Raji (cell line): ENCODE results near the gene PRSS56.

Source experiments
- POLR2A ChIP-seq: IDR thresholded peaks from 2 replicates; pipeline ENCODE4 v1.6.1; 2011; ENCODE audit warnings: low read depth, low read length, control low read depth; ENCODE audit not compliant: insufficient read depth

The PRSS56 gene

DNA sequence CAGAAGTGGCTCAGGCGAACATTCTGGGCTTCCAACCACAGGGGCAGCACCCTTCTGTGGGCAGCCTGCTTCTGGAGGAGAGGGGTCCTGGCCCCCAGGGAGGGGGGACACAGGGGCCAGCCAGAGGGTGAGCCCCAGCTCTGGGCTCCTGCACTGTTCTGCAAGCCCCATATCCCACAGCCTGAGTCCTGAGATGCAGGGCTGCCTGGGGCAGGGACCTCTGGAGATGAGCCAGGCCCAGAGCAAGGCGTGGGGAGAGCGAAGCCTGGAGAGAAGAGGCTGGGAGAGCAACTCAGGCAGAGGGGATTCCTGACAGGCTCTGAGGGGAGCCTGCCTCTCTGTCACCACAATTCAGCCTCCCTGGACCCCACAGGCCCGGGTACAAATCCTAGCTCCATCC lies 13.5 kb upstream of the PRSS56 start:
- no peak for TF ChIP-seq POLR2A

GRCh38 chr2:232508251-232508650 lies 11.9 kb upstream of the PRSS56 start:
- TF ChIP-seq POLR2A: no peak

- TF ChIP-seq POLR2A: no peak
Measured at GRCh38 chr2:232511336-232511890, 8.8 kb upstream of the PRSS56 start.

DNA sequence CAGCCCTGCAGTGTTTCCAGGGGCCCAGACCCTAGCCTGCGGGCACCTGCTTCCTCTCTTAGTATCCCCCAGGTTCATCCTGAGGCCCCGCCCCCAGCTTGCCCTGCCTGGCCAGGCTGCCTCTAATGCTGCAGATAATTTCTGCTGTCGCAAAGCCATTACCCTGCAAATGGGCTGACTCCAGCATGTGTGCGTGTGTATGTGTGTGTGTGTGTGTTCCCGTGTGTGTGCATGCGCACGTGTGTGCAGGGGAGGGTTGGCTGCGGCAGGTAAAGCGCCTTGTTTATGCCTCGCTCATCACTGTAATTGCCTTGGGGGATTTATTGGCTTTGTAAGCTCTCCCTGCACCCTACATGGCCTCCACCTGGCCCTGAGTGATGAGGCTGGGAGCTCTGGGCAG lies 7.6 kb upstream of the PRSS56 start:
- no peak for TF ChIP-seq POLR2A

- no peak for TF ChIP-seq POLR2A
Measured at GRCh38 chr2:232513353-232513752, 6.8 kb upstream of the PRSS56 start.

GRCh38 chr2:232515639-232516038 lies 4.5 kb upstream of the PRSS56 start:
- no peak for TF ChIP-seq POLR2A

GRCh38 chr2:232516551-232516950 lies 3.6 kb upstream of the PRSS56 start:
- TF ChIP-seq POLR2A: no peak

- TF ChIP-seq POLR2A: no peak
Measured at GRCh38 chr2:232518844-232519243, 1.3 kb upstream of the PRSS56 start.

GRCh38 chr2:232520489-232520888 lies 301 bp downstream of the PRSS56 start:
- TF ChIP-seq POLR2A: no peak

DNA sequence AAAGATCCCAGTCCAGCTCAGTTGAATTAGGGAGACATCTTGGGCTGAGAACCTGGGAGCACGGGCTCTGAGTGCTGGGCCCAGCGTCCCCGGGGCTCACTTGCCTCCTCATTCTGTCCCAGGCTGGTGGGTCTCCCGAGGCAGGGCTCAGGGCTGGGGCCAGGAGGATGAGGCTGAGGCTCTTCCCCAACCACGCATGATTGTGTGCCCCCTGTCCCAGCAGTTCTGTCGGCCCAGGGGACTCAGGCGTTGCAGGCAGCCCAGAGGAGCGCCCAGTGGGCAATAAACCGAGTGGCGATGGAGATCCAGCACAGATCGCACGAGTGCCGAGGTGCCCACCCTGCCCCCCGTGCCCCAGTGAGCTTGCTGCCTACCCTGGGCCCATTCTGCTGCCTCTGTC lies 910 bp downstream of the PRSS56 start:
- no peak for TF ChIP-seq POLR2A

DNA sequence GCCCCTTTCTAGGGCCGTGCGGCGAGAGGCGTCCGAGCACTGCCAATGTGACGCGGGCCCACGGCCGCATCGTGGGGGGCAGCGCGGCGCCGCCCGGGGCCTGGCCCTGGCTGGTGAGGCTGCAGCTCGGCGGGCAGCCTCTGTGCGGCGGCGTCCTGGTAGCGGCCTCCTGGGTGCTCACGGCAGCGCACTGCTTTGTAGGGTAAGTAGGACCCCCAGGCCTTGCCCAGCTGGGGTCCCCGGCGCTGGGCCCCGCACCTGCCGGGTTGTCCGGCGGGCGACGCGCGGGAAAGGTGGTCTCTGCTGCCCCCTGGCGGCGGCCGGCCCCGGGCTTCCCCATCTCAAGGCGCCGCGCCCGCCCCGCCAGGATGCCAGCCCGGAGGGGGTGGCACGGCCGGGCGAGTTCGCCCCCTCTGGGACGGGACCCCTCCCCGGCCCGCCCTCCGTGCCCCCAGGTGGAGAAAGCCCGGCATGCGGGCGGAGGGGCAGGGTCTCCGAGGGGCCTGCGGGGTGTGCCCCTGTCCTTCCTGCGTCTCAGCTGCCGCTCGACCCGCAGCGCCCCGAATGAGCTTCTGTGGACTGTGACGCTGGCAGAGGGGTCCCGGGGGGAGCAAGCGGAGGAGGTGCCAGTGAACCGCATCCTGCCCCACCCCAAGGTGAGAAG lies 1.9 kb downstream of the PRSS56 start:
- TF ChIP-seq POLR2A: no peak

DNA sequence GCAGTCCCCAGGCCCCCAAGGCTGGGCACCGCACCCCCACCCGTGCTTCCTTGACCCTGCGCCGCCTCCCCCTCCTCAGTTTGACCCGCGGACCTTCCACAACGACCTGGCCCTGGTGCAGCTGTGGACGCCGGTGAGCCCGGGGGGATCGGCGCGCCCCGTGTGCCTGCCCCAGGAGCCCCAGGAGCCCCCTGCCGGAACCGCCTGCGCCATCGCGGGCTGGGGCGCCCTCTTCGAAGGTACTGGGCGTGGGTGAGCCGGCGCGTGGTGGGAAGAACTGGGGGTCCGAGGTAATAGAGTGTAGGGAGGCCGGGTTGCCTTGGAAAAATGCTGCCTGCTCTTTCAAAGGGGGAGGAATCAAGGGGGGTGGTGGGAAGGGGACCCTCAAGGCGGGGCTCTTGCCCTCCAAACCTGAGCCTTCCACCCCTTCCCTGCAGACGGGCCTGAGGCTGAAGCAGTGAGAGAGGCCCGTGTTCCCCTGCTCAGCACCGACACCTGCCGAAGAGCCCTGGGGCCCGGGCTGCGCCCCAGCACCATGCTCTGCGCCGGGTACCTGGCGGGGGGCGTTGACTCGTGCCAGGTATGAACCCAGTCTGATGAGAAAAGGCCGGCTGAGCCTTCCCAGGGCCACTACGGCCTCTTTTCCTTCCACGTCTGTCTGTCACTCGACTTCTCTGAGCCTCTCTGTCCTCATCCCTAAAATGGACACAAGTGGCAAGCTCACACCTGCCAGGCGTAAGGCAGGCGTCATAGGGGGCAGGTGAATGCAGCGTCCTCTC lies 2.6 kb downstream of the PRSS56 start:
- no peak for TF ChIP-seq POLR2A

GRCh38 chr2:232523402-232523681 lies 3.2 kb downstream of the PRSS56 start:
- no peak for TF ChIP-seq POLR2A

DNA sequence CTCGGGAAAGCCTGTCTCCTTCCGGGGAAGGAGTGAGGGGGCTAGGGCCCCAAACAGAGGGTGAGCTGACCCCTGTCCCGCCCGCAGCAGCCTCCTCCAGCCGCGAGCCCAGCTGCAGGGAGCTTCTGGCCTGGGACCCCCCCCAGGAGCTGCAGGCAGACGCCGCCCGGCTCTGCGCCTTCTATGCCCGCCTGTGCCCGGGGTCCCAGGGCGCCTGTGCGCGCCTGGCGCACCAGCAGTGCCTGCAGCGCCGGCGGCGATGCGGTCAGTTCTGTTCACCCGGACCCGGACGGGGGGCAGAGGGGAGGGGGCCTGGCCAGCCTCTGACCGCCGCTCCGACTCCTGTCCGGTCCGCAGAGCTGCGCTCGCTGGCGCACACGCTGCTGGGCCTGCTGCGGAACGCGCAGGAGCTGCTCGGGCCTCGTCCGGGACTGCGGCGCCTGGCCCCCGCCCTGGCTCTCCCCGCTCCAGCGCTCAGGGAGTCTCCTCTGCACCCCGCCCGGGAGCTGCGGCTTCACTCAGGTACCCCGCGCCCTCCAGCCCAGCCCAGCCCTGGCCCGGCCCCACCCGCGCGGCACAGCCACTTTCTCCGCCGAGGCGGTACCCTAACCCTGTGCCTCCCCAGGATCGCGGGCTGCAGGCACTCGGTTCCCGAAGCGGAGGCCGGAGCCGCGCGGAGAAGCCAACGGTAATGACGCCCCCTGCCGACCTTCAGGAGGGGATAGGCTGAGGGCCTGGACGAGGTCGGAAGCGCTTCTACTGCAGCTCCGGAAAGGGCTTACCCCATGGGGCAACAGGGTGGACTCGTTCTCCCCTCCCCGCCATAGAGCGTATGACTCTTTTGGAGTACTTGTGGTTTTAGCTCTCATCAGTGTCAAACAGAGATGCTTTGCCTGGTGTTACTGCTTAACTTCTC lies 3.8 kb downstream of the PRSS56 start:
- TF ChIP-seq POLR2A: no peak

DNA sequence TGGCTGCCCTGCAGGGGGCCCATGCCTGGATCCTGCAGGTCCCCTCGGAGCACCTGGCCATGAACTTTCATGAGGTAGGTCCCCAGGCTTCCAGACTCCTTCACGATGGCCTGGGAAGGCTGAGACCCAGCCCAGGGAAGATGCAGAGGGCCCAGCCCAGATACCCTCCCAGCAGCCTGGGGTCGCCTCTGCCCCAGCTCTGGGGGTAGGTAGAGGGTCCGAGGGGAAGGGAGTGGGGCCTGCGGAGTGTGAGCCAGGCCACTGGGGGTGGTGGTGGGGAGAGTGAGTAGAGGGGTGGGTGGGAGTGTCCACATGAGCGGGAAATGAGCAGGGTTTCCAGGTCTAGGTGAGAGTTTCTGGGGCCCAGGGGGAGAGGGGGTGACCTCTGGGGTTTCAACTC lies 4.6 kb downstream of the PRSS56 start:
- TF ChIP-seq POLR2A: no peak

DNA sequence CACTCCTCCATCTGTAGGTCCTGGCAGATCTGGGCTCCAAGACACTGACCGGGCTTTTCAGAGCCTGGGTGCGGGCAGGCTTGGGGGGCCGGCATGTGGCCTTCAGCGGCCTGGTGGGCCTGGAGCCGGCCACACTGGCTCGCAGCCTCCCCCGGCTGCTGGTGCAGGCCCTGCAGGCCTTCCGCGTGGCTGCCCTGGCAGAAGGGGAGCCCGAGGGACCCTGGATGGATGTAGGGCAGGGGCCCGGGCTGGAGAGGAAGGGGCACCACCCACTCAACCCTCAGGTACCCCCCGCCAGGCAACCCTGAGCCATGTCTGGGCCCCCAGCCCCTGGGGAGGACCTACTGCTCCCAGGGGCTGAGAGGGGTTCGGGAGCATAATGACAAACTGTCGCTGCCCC lies 5.0 kb downstream of the PRSS56 start:
- no peak for TF ChIP-seq POLR2A

GRCh38 chr2:232525791-232526371 lies 5.7 kb downstream of the PRSS56 start, which contains the start of gene CHRND:
Gene CHRND, plus strand, starts transcription at chr2:232526160. Its CDS starts 56 bp downstream, at chr2:232526216.
- TF ChIP-seq POLR2A: no peak
